Calu3 (cell line): ENCODE measurements around the gene EFNA2. TPM values are rescaled to one million over a fixed set of nuclear protein-coding genes. Genes with fewer than 3 reads are reported as not detected.
A peak's percentile ranks its signal among the peaks of the same experiment; 100 is the strongest.

Experiments used
- BruUV-seq: library from RNA; stranded (reverse); fragments of 400-500 nt; replicated peaks from 2 replicates; lab custom pipeline; 2021; lab: Mats Ljungman, UMichigan
- CTCF ChIA-PET: fragments of 300-600 bp; sonication (Branson Sonifier 250); formaldehyde crosslinking; loops from one replicate; lab custom pipeline; 2022; ENCODE audit warnings: antibody characterized with exemption; lab: Charles Lee
- DNase-seq: peaks from one replicate; pipeline ENCODE4 v3.0.0; 2022
- H3K27ac Mint-ChIP-seq: one replicate; pipeline ENCODE4 v1.8.0; 2022; ENCODE audit warnings: mixed read lengths; ENCODE audit not compliant: unreplicated experiment
- H3K27me3 Mint-ChIP-seq: one replicate; pipeline ENCODE4 v1.8.0; 2022; ENCODE audit warnings: mixed read lengths; ENCODE audit not compliant: unreplicated experiment
- H3K36me3 Mint-ChIP-seq: one replicate; pipeline ENCODE4 v1.8.0; 2022; ENCODE audit warnings: mild to moderate bottlenecking, moderate library complexity, mixed read lengths; ENCODE audit not compliant: insufficient read depth, unreplicated experiment
- H3K4me1 Mint-ChIP-seq: one replicate; pipeline ENCODE4 v1.8.0; 2022; ENCODE audit warnings: mild to moderate bottlenecking, low read depth, mixed read lengths; ENCODE audit not compliant: unreplicated experiment
- H3K4me3 Mint-ChIP-seq: one replicate; pipeline ENCODE4 v1.8.0; 2022; ENCODE audit warnings: mild to moderate bottlenecking, low read depth, moderate library complexity, mixed read lengths; ENCODE audit not compliant: unreplicated experiment
- H3K9me3 Mint-ChIP-seq: one replicate; pipeline ENCODE4 v1.8.0; 2022; ENCODE audit warnings: low read depth, mixed read lengths; ENCODE audit not compliant: unreplicated experiment
- intact Hi-C: fragments of 100-400 bp; cut with micrococcal nuclease; formaldehyde crosslinking; loops from one replicate; pipeline ENCODE4 v1.10.0; 2022; ENCODE audit not compliant: unreplicated experiment
- total RNA-seq: library from RNA; stranded (reverse); gene quantifications from 2 replicates; pipeline ENCODE4 v1.2.3, GENCODE V29; 2022
- TF ChIP-seq, protein P1 (sequence below): fragments of 200-600 bp; IDR thresholded peaks from one replicate; pipeline ENCODE4 v1.8.0; 2022; ENCODE audit warnings: antibody characterized with exemption; ENCODE audit not compliant: unreplicated experiment

The EFNA2 gene
- total RNA-seq, 1 experiment from 2014 or later, result 0.90 TPM

DNA sequence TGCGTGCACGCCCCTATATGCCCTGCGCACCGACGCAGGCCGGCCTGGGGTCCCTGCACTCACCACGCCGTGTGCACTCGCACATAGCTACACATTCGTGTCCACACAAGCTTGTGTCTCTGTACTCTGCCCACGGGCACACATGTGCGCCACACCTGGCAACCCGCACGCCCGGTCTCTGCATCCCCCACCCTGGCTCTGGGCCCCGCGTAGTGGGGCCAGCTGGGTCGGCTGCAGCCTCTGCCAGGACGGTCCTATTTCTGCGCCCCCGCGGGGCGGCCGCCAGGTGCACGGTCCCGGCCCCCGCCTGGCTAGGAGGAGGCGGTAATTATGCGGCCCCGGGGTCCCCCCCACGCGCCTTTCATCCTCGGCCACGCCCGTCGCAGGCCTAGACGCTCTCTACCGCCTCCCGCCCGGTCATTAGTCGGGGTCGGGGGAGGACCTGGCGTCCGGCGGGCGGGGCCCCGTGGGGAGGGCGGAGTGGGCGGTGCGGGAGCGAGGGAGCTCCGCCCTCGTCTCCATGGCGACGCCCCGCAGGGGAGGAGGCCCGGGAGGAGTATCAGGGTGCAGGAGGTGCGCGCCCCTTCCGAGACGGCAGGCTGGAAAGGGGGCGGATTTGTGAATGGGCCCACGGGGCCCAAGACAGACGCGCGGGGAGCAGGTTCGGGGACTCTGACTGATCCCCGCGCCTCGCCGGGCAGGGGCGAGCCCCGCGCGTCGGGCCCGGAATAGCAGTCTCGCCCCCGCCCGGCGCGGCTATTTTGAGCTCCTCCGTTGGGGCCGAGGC is 19.4 kb upstream of the EFNA2 start:
- peak; percentile 82 for DNase-seq
- Mint-ChIP-seq H3K27me3 (no peaks in the 10 kb centered on the region), H3K4me3 (peak overlapping the region; percentile 92), H3K36me3 (peaks cover 78% of the 10 kb centered on the region), H3K9me3 (no peaks in the 10 kb centered on the region), H3K27ac (no peak overlapping the region), H3K4me1 (peaks cover 55% of the 10 kb centered on the region)
- no TSS peak for BruUV-seq
- intact Hi-C loops, result no loop called here
- CTCF ChIA-PET, result interaction anchor here (0.8 to 2.2 kb wide), 4 partner anchors 13 to 25 kb away, joined by 3 to 177 read pairs (median 6); partner anchors contain the start of gene ATP5F1D
- TF ChIP-seq, protein P1, sequence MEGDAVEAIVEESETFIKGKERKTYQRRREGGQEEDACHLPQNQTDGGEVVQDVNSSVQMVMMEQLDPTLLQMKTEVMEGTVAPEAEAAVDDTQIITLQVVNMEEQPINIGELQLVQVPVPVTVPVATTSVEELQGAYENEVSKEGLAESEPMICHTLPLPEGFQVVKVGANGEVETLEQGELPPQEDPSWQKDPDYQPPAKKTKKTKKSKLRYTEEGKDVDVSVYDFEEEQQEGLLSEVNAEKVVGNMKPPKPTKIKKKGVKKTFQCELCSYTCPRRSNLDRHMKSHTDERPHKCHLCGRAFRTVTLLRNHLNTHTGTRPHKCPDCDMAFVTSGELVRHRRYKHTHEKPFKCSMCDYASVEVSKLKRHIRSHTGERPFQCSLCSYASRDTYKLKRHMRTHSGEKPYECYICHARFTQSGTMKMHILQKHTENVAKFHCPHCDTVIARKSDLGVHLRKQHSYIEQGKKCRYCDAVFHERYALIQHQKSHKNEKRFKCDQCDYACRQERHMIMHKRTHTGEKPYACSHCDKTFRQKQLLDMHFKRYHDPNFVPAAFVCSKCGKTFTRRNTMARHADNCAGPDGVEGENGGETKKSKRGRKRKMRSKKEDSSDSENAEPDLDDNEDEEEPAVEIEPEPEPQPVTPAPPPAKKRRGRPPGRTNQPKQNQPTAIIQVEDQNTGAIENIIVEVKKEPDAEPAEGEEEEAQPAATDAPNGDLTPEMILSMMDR, result no peak

DNA sequence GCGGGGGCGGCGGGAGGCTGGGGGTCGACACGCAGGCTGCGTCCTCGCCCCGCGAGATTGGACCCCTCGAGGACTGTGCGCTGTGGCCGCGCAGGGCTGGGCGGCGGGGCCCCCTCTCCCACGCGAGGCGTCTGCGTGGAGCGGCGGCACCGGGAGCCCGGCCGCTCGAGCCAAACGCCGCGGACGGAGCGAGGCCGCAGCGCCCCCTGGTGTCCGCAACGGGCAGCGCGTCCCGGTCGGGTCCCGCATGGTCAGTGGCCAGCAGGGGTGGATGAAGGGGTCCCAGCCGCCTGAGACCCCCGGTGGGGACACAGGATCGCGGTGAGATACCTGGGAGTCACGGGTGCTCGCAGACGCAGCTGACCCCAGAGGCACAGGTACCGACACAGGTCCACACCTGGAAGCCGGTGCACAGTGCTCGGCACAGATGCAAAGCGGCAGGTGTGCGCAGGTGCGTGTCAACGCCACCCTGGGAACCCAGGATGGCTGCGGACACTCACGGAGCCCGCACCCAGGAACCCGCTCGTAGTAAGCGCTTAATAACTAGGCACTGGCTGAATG is 18.7 kb upstream of the EFNA2 start:
- H3K27ac Mint-ChIP-seq, result peak overlapping the region; percentile 29
- CTCF ChIA-PET, result interaction anchor here (0.8 to 2.2 kb wide), 4 partner anchors 14 to 26 kb away, joined by 3 to 177 read pairs (median 6); partner anchors contain the start of gene ATP5F1D
- no peaks in the 10 kb centered on the region for H3K27me3 Mint-ChIP-seq
- BruUV-seq, result no TSS peak
- peak overlapping the region; percentile 92 for H3K4me3 Mint-ChIP-seq
- peaks cover 51% of the 10 kb centered on the region for H3K4me1 Mint-ChIP-seq
- TF ChIP-seq, protein P1, result peak; percentile 82
- H3K9me3 Mint-ChIP-seq, result no peaks in the 10 kb centered on the region
- intact Hi-C loops, result no loop called here
- DNase-seq, result peak; percentile 80
- H3K36me3 Mint-ChIP-seq, result peaks cover 77% of the 10 kb centered on the region

DNA sequence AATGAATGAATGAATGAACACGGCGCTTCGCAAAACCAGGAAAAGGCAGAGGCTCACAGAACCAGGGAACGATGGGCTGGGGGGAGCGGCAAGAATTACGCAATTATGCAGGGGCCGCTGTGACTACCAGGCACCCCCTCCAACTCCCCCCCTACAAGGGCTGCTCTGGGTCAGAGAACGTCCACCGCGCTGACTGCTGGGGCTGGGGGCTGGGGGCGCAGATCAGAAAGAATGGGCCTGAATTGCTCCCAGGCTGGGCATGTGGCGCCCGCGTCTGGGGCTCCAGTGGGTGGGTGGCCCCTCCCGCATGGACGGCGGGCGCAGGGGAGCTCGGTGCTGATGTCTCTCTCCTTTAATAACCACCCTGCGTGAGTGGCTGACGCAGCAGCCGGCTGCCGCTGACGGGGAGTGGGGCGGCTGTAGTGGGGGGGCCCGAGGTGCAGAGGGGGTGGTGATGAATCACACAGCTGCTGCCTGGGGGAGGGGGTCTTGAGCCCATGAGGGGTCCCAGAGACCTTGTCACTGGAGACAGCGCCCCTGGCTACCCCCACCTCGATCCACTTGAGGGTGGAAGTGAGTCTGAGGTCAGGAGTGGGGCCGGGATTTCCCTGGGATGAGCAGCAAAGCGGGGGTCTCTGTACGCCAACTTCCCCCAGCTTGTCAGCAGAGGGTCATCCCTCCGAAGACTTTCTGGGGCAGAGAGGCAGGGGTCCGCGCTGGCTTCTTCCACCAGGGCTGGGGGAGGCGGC is 18.0 kb upstream of the EFNA2 start:
- no peaks in the 10 kb centered on the region for H3K9me3 Mint-ChIP-seq
- H3K27me3 Mint-ChIP-seq, result no peaks in the 10 kb centered on the region
- TF ChIP-seq, protein P1, result no peak
- no peak for DNase-seq
- peaks cover 45% of the 10 kb centered on the region for H3K4me1 Mint-ChIP-seq
- CTCF ChIA-PET, result no interaction called here
- H3K36me3 Mint-ChIP-seq, result peaks cover 75% of the 10 kb centered on the region
- peak overlapping the region; percentile 88 for H3K27ac Mint-ChIP-seq
- H3K4me3 Mint-ChIP-seq, result peak overlapping the region; percentile 92
- intact Hi-C loops, result no loop called here
- no TSS peak for BruUV-seq
